Psoas muscle (tissue), 8 donors: ENCODE data around the gene BTBD3. TPM values are rescaled to one million over a fixed set of nuclear protein-coding genes. Genes with fewer than 3 reads are reported as not detected.

Experiments
- ATAC-seq, 4 donors: fragments of 200-7000 bp; cut with Tn5 transposase; one replicate each; pipeline ENCODE4 v1.9.1; 2020; ENCODE audit warnings: moderate library complexity in 3 of 4, mild to moderate bottlenecking in 2 of 4
- DNase-seq, 2 donors: peaks; one replicate each; pipeline ENCODE4 v3.0.0-alpha.2; 2020
- H3K27ac ChIP-seq: fragments of 200-600 bp; one replicate; pipeline ENCODE4 v1.8.0; 2022
- H3K27me3 ChIP-seq, 3 donors: fragments of 200-600 bp in 1 of 3; one replicate each; pipeline versions ENCODE4 v1.6.1 to v1.8.0; 2013 to 2022; ENCODE audit warnings: low read length in 2 of 3, mild to moderate bottlenecking in 2 of 3, moderate library complexity in 1 of 3; ENCODE audit not compliant: insufficient read depth in 3 of 3
- H3K36me3 ChIP-seq, 2 donors: fragments of 200-600 bp in 1 of 2; one replicate each; pipeline versions ENCODE4 v1.6.1 to v1.8.0; 2013 to 2022; ENCODE audit warnings: low read depth in 1 of 2, mild to moderate bottlenecking in 1 of 2, moderate library complexity in 1 of 2; ENCODE audit not compliant: insufficient read depth in 1 of 2
- H3K4me1 ChIP-seq: fragments of 200-600 bp; one replicate; pipeline ENCODE4 v1.8.0; 2022
- H3K4me3 ChIP-seq: fragments of 200-600 bp; one replicate; pipeline ENCODE4 v1.8.0; 2022; ENCODE audit warnings: mild to moderate bottlenecking
- H3K9me3 ChIP-seq: fragments of 200-600 bp; one replicate; pipeline ENCODE4 v1.8.0; 2022
- CTCF ChIP-seq: fragments of 200-600 bp; IDR thresholded peaks from one replicate; pipeline ENCODE4 v1.8.0; 2022; ENCODE audit warnings: antibody characterized with exemption
- WGBS, 3 donors: extraction: QIAGEN DNeasy Blood & Tissue Kit; methylation state at CpG; one replicate each; pipeline versions ENCODE4 v1.1.6 to v1.1.7; 2013; 5-methylcytosine and 5-hydroxymethylcytosine counted together
- intact Hi-C, 2 donors: fragments of 100-400 bp; cut with DNase I; formaldehyde crosslinking; loops; one replicate each; pipeline versions ENCODE4 v1.11.0 to v1.14.2; 2022
- long read RNA-seq, 2 donors: library from polyadenylated mRNA; unstranded; transcript quantifications; one replicate each; pipeline ENCODE4 v2.0.0, GENCODE V29; 2021
- polyA plus RNA-seq, 3 donors: library from polyadenylated mRNA; stranded (reverse); fragments of 200-250 nt; gene quantifications; one replicate each; pipeline ENCODE4 v1.2.3, GENCODE V29; 2013
- total RNA-seq, 4 donors: library from RNA; stranded (reverse); fragmentation: NEBNext Ultra II Directional in 2 of 4; extraction: Animal tissue kit (Norgen Biotek cat#: 25700) in 2 of 4; gene quantifications; one replicate each; pipeline versions ENCODE4 v1.2.1 to v1.2.4, GENCODE V29; 2021 to 2023
- donor health status: healthy with polysubstance abuse.
- donor health status: DM: no; HTN: no; CAD: no; lungs with moderate emphysema.
- donor health status: Bipolar disorder and iron deficiency.
- donor health status: healthy.
- donor health status: DM: yes; HTN: yes; CAD: no.
- donor health status: DM: no; HTN: no; CAD: no.
- donor health status: DM: no; HTN: no; CAD: no.
- donor health status: DM: yes; HTN: yes; CAD: no.

Gene BTBD3
- total RNA-seq (10 to 100 TPM; 14.2 to 23.7 (median 17.4) TPM), polyA plus RNA-seq (10 to 100 TPM in 1 of 3 donors, 1 to 10 TPM in 2; 7.3 to 15.2 (median 8.4) TPM)
- long read RNA-seq, donor 1, full-length matches to known transcripts, result 1 of 2 reads
- long read RNA-seq, donor 1, partial matches to known transcripts, result 0 of 2 reads
- long read RNA-seq, donor 1, other reads (novel, unspliced or antisense), result 1 of 2 reads
- long read RNA-seq, donor 2, full-length matches to known transcripts, result 1 of 5 reads
- long read RNA-seq, donor 2, partial matches to known transcripts, result 0 of 5 reads
- long read RNA-seq, donor 2, other reads (novel, unspliced or antisense), result 4 of 5 reads

GRCh38 chr20:11917663-11918062 is at the start of gene BTBD3:
Gene BTBD3, plus strand, starts transcription at chr20:11917893. Its CDS starts 383 bp downstream, at chr20:11918276.
- intact Hi-C loops, result no loop called here
- peaks cover 46% of the 10 kb centered on the region for H3K4me1 ChIP-seq
- H3K27ac ChIP-seq, result peak within 1 kb of the TSS; percentile 32

GRCh38 chr20:11869641-11870040 is 48.1 kb upstream of the BTBD3 start:
- Histone ChIP-seq H3K27me3 (no peaks in the 10 kb centered on the region), H3K27ac (no peak overlapping the region), H3K9me3 (no peaks in the 10 kb centered on the region), H3K4me1 (no peaks in the 10 kb centered on the region), H3K36me3 (no peaks in the 10 kb centered on the region), H3K4me3 (no peak overlapping the region)
- ATAC-seq, result no peak
- no peak for TF ChIP-seq CTCF
- intact Hi-C loops, result no loop called here
- DNase-seq, result no peak

More at GRCh38 chr20:11917663-11918062, at the start of gene BTBD3:
- Histone ChIP-seq H3K27me3 (no peaks in the 10 kb centered on the region), H3K4me3 (peak within 1 kb of the TSS; percentile 57), H3K36me3 (peaks cover 0 to 7% of the 10 kb centered on the region in 2 donors), H3K9me3 (no peaks in the 10 kb centered on the region)
- peak; percentile 41 to 60 for DNase-seq
- peak; percentile 87 to 96 (median 93) for ATAC-seq
- no peak for TF ChIP-seq CTCF
- 2 to 8% (median 4%) methylated on average over 4 of the region's 4 CpGs for WGBS, 3 donors

- no peak for ATAC-seq
- intact Hi-C loops, result no loop called here
Measured at GRCh38 chr20:11870411-11870810, 47.3 kb upstream of the BTBD3 start.

GRCh38 chr20:11876555-11876954 is 41.1 kb upstream of the BTBD3 start:
- Histone ChIP-seq H3K4me1 (no peaks in the 10 kb centered on the region), H3K27me3 (peaks cover 0 to 4% (median 0%) of the 10 kb centered on the region in 3 donors), H3K4me3 (no peak overlapping the region), H3K9me3 (no peaks in the 10 kb centered on the region), H3K36me3 (no peaks in the 10 kb centered on the region), H3K27ac (no peak overlapping the region)
- no peak for ATAC-seq
- no peak for DNase-seq
- intact Hi-C loops, result no loop called here
- no peak for TF ChIP-seq CTCF

More at GRCh38 chr20:11870411-11870810, 47.3 kb upstream of the BTBD3 start:
- no peak overlapping the region for H3K4me3 ChIP-seq
- no peaks in the 10 kb centered on the region for H3K4me1 ChIP-seq
- no peak overlapping the region for H3K27ac ChIP-seq
- H3K27me3 ChIP-seq, result no peaks in the 10 kb centered on the region
- H3K36me3 ChIP-seq, result no peaks in the 10 kb centered on the region
- no peak for TF ChIP-seq CTCF
- no peak for DNase-seq
- WGBS, 3 donors, result 58 to 71% (median 62%) methylated on average over 3 of the region's 3 CpGs
- H3K9me3 ChIP-seq, result no peaks in the 10 kb centered on the region

GRCh38 chr20:11880680-11881079 is 37.0 kb upstream of the BTBD3 start:
- H3K4me1 ChIP-seq, result no peaks in the 10 kb centered on the region
- DNase-seq (no peak), ATAC-seq (no peak)
- H3K27ac ChIP-seq, result no peak overlapping the region
- no peaks in the 10 kb centered on the region for H3K36me3 ChIP-seq
- intact Hi-C loops, result no loop called here
- no peaks in the 10 kb centered on the region for H3K9me3 ChIP-seq
- TF ChIP-seq CTCF, result no peak
- WGBS, 3 donors, result 83 to 87% (median 84%) methylated on average over 4 of the region's 4 CpGs
- no peak overlapping the region for H3K4me3 ChIP-seq
- H3K27me3 ChIP-seq, result peaks cover 0 to 4% (median 0%) of the 10 kb centered on the region in 3 donors
